Prostate gland (tissue), 2 donors: ENCODE data around the gene SIGLEC10. TPM values are rescaled to one million over a fixed set of nuclear protein-coding genes. Genes with fewer than 3 reads are reported as not detected.
"Not testable (repeated sequence)": the region's sequence is repeated elsewhere in the genome, so short reads cannot be mapped to it uniquely, and the experiment has no call there.

Experiments
- DNase-seq: peaks from one replicate; pipeline ENCODE4 v3.0.0-alpha.2; 2019; ENCODE audit warnings: low spot score
- H3K27ac ChIP-seq, 2 donors: fragments of 200-600 bp; sonication (generic); 2 replicates each; pipeline ENCODE4 v1.5.1; 2017 to 2019
- H3K27me3 ChIP-seq: fragments of 200-600 bp; sonication (generic); replicated peaks from 2 replicates; pipeline ENCODE4 v1.5.1; 2019; ENCODE audit not compliant: insufficient read depth
- H3K36me3 ChIP-seq, 2 donors: fragments of 200-600 bp; sonication (generic); 1 replicate in 1 of 2; 2 replicates in 1 of 2; pipeline versions ENCODE4 v1.5.1 to v1.8.1; 2017 to 2019
- H3K4me1 ChIP-seq: fragments of 200-600 bp; sonication (generic); replicated peaks from 2 replicates; pipeline ENCODE4 v1.5.1; 2019
- H3K4me3 ChIP-seq, 2 donors: fragments of 200-600 bp; sonication (generic); 2 replicates each; pipeline ENCODE4 v1.5.1; 2017 to 2019
- H3K9me3 ChIP-seq: fragments of 200-600 bp; sonication (generic); 2 replicates; pipeline ENCODE4 v1.5.1; 2017
- POLR2A ChIP-seq: fragments of 450-650 bp; IDR thresholded peaks from one replicate; pipeline ENCODE4 v1.6.1; 2016; ENCODE audit warnings: antibody characterized with exemption, mild to moderate bottlenecking
- POLR2AphosphoS5 ChIP-seq: sonication (generic); formaldehyde crosslinking; IDR thresholded peaks from one replicate; pipeline ENCODE4 v1.6.1; 2017; ENCODE audit warnings: antibody characterized with exemption
- WGBS: methylation state at CpG from one replicate; pipeline ENCODE4 v1.1.5; 2018; 5-methylcytosine and 5-hydroxymethylcytosine counted together
- intact Hi-C: fragments of 100-400 bp; cut with DNase I; formaldehyde crosslinking; loops from one replicate; pipeline ENCODE4 v1.14.2; 2022
- total RNA-seq, 2 donors: library from RNA; depleted of rRNA; stranded (reverse); fragments of >200 nt; gene quantifications; one replicate each; pipeline ENCODE4 v1.1.0, GENCODE V29; 2016
- TF ChIP-seq, protein P1 (sequence below), 4 experiments: fragments of 200-600 bp in 2 of 4; fragments of 450-650 bp in 2 of 4; sonication (generic) in 2 of 4; IDR thresholded peaks; 1 replicate in 3 of 4; 2 replicates in 1 of 4; pipeline ENCODE4 v1.5.1; 2016 to 2019; ENCODE audit warnings: antibody characterized with exemption in 4 of 4, mild to moderate bottlenecking in 2 of 4, moderate library complexity in 2 of 4

Gene SIGLEC10
- total RNA-seq, 2 donors from 2014 or later, result 7.1 to 7.5 TPM

DNA sequence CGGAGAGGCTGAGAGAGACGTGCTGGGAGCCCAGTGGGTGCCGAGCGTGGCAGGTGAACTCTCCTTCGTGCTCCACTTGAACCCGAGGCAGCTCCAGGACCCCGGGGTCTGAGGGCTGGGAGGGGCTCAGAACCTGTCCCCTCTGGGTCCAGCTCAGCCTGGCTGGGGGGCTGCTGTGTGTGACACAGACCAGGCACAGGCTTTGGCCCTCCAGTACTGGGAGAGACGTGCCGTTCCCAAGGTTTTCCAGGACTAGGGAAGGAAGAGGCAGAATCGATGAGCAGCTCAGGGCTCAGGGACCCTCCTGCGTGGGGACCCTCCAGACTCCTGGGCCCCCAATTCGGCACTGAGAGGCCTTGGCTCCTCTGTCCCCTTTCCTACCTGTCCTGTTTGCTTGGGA lies 2.3 kb downstream of the SIGLEC10 start:
- DNase-seq, result no peak
- Histone ChIP-seq H3K4me3 (no peak overlapping the region), H3K9me3 (no peaks in the 10 kb centered on the region), H3K27ac (no peak overlapping the region), H3K36me3 (no peaks in the 10 kb centered on the region), H3K4me1 (no peaks in the 10 kb centered on the region), H3K27me3 (no peaks in the 10 kb centered on the region)
- intact Hi-C loops, result no loop called here
- TF ChIP-seq POLR2A (no peak), POLR2AphosphoS5 (no peak)
- TF ChIP-seq, protein P1, sequence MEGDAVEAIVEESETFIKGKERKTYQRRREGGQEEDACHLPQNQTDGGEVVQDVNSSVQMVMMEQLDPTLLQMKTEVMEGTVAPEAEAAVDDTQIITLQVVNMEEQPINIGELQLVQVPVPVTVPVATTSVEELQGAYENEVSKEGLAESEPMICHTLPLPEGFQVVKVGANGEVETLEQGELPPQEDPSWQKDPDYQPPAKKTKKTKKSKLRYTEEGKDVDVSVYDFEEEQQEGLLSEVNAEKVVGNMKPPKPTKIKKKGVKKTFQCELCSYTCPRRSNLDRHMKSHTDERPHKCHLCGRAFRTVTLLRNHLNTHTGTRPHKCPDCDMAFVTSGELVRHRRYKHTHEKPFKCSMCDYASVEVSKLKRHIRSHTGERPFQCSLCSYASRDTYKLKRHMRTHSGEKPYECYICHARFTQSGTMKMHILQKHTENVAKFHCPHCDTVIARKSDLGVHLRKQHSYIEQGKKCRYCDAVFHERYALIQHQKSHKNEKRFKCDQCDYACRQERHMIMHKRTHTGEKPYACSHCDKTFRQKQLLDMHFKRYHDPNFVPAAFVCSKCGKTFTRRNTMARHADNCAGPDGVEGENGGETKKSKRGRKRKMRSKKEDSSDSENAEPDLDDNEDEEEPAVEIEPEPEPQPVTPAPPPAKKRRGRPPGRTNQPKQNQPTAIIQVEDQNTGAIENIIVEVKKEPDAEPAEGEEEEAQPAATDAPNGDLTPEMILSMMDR (IDR thresholded peaks at IDR 0.05), result no peak
- 91% methylated on average over 12 of the region's 12 CpGs for WGBS

DNA sequence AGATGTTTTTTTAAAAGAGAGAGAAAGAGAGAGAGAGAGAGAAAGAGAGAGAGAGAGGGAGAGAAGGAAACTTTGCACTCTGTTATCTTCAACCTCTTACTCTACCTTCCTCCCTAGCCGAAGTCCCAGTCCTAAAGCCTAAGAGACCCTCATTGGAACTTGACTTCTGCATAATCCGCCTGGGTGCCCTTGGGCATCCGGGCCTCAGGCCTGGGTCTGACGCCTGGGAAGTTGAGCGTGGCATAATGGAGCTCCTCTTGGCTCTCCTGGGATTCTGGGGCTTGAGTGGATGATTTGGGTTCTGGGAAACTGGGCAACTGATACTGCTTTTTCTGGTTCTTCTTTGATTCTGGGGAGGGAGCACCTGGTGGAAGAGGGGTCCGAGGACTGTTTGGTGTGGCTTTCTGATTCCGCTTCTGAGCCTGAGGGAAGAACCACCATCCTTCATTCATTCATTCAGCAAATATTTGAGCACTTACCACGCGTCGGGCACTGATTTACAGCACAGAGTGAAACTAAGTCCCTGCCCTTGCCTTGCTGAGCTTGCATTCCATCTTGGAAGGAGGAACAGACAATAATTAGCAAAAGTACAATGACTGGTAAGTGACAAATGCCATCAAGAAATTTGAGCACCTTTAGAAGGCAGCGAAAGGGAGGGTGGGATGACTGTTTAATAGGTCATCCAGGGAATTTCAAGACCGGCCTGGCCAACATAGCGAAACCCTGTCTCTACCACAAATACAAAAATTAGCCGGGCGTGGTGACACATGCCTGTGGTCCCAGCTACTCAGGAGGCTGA lies 6.3 kb downstream of the SIGLEC10 start:
- Histone ChIP-seq H3K9me3 (no peaks in the 10 kb centered on the region), H3K27ac (no peak overlapping the region), H3K27me3 (no peaks in the 10 kb centered on the region), H3K4me3 (no peak overlapping the region), H3K36me3 (no peaks in the 10 kb centered on the region), H3K4me1 (no peaks in the 10 kb centered on the region)
- intact Hi-C loops, result no loop called here
- DNase-seq, result no peak
- WGBS, result 87% methylated on average over 15 of the region's 15 CpGs
- TF ChIP-seq POLR2AphosphoS5 (no peak), POLR2A (no peak)

DNA sequence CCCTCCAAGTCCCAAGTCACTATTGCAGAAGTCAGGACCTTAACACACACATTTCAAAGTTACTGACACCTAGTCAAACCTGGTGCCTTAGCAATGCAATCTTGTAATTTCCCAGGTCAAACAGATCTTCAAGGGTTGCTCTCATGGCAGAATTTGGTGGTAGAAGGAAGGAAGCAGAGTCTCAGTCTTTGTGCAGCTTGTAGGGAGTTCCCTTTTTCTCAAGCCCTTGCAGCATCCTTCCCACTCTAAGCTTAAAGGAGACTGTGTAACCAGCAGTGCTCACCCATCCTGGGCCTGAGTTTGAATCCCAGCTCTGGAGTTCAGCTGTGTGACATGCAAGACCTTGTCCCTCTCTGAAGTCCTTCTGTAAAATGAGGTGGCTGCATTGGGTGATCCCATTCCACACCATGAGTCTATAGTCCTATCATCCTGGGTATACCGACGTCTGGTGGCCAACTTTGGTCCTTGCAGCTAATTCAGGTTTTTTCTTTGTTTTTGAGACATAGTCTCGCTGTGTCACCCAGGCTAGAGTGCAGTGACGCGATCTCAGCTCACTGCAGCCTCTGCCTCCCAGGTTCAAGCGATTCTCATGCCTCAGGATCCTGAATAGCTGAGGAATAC lies 9.8 kb downstream of the SIGLEC10 start:
- H3K27ac ChIP-seq, result no peak overlapping the region
- H3K4me3 ChIP-seq, result no peak overlapping the region
- no peak for DNase-seq
- intact Hi-C loops, result no loop called here
- H3K27me3 ChIP-seq, result no peaks in the 10 kb centered on the region
- no peak for TF ChIP-seq POLR2A
- TF ChIP-seq, protein P1 (IDR thresholded peaks at IDR 0.05), result peak in 1 of 4 experiments; percentile 8
- no peaks in the 10 kb centered on the region for H3K36me3 ChIP-seq
- no peaks in the 10 kb centered on the region for H3K4me1 ChIP-seq
- H3K9me3 ChIP-seq, result no peaks in the 10 kb centered on the region
- 70% methylated on average over 6 of the region's 6 CpGs for WGBS

DNA sequence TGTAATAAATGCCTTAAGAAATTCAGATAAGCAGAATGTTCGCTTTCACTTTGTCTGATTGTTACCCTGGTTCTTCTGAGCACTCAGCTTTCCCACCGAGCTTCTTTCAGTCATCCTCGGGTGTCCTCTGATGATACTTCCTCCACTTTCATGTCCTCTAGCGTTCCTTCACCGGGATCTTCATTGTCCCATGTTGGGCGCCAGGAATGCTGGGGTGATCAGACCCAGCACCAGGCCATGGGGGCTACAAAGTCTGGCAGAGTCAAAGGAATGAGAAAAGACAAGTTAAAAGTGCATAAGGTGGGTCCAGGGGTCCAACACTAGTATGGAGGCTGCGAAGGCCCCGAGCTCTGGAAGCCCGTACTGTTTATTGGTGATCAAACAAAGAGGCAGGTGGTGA lies 15.3 kb downstream of the SIGLEC10 start:
- 96% methylated on average over 9 of the region's 9 CpGs for WGBS
- intact Hi-C loops, result no loop called here
- Histone ChIP-seq H3K9me3 (no peaks in the 10 kb centered on the region), H3K4me3 (no peak overlapping the region), H3K36me3 (no peaks in the 10 kb centered on the region), H3K4me1 (no peaks in the 10 kb centered on the region), H3K27me3 (no peaks in the 10 kb centered on the region), H3K27ac (no peak overlapping the region)
- TF ChIP-seq, protein P1 (IDR thresholded peaks at IDR 0.05), result no peak
- TF ChIP-seq POLR2AphosphoS5 (no peak), POLR2A (no peak)
- no peak for DNase-seq

DNA sequence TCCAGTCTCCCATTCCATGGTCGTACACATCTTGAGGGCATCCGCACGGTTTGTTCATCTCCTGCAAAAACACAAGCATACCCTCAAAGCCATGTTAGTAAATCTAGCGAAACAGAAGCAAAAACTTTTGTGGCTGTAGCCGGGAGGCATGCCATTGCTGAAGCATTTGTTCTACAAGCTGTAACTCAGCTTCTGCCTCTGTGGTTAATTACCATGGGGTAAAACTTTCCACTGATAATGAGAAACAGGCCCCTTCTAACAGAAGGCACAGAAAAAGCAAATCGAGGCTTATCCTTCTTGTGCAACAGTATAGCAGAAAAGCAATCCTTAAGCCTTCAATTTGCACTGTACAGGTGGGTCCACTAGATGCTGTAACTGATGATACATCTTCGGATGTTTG lies 17.5 kb downstream of the SIGLEC10 start:
- WGBS, result 85% methylated on average over 7 of the region's 7 CpGs
- intact Hi-C loops, H3K27me3 ChIP-seq, H3K4me3 ChIP-seq, DNase-seq, H3K36me3 ChIP-seq, H3K9me3 ChIP-seq, H3K27ac ChIP-seq, H3K4me1 ChIP-seq: not testable (repeated sequence)

DNA sequence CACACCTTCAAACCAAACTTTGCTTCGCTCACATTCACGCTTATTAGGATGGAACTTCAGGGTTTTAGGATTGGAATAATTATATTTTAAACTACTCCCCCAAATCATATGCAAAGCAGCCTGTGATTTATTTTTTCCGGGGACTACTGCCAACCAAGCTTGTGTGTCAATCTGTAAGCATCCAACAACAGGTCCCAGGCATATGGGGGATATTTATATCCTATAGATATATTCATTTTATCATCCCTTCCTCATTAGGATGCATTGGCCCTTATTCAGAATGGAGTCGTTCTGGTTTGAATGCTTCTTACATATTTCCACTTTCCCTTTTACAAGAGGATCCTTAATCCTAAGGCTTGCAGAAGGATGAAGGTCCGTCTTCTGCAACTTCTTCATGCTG lies 18.2 kb downstream of the SIGLEC10 start:
- no peak for TF ChIP-seq POLR2A
- TF ChIP-seq POLR2AphosphoS5, result no peak
- intact Hi-C loops, result no loop called here
- DNase-seq, result no peak
- Histone ChIP-seq H3K36me3 (no peaks in the 10 kb centered on the region), H3K27ac (no peak overlapping the region), H3K9me3 (no peaks in the 10 kb centered on the region), H3K27me3 (no peaks in the 10 kb centered on the region), H3K4me1 (no peaks in the 10 kb centered on the region), H3K4me3 (no peak overlapping the region)
- 93% methylated on average over 5 of the region's 5 CpGs for WGBS
